Measurements from ENCODE around the gene MMP10.

- TF ChIP-seq CTCF (IDR thresholded peaks at IDR 0.05; ENCODE audit: low read depth, low read length, missing input control) (no peak), TAF1 (conservative IDR thresholded peaks at IDR 0.05) (no peak), EGR1 (IDR thresholded peaks at IDR 0.05; ENCODE audit: low read depth in 2 of 2) (no peak)
Measured at GRCh38 chr11:102773386-102773785, 7.0 kb downstream of the MMP10 start.

All from liver (tissue), 3 donors.